B cell (primary cell): ENCODE data around the gene TLE6. TPM values are rescaled to one million over a fixed set of nuclear protein-coding genes. Genes with fewer than 3 reads are reported as not detected.

ENCODE experiments used
- ATAC-seq: fragments of 200-7000 bp; cut with Tn5 transposase; one replicate; pipeline ENCODE4 v1.10.0; 2021; ENCODE audit warnings: low read depth, mild to moderate bottlenecking, moderate number of reproducible peaks, moderate library complexity
- CTCF ChIA-PET: fragments of 350-600 bp; sonication (Branson Sonifier 250); formaldehyde crosslinking; loops from one replicate; lab custom pipeline; 2021; ENCODE audit warnings: antibody characterized with exemption, inconsistent platforms; lab: Charles Lee
- POLR2A ChIA-PET: fragments of 350-600 bp; sonication (Branson Sonifier 250); formaldehyde crosslinking; loops from one replicate; lab custom pipeline; 2021; ENCODE audit warnings: antibody characterized with exemption; lab: Charles Lee
- DNase-seq: peaks from one replicate; pipeline ENCODE4 v3.0.0; 2013
- H2AFZ ChIP-seq: 2 replicates; pipeline ENCODE4 v1.6.1; 2012; ENCODE audit warnings: mild to moderate bottlenecking, low read depth, low read length; ENCODE audit not compliant: insufficient read depth, poor library complexity, severe bottlenecking
- H3K27ac ChIP-seq, 2 donors: 1 replicate in 1 of 2; 2 replicates in 1 of 2; pipeline ENCODE4 v1.5.1; 2012 to 2013; ENCODE audit warnings: low read length in 2 of 2, mild to moderate bottlenecking in 2 of 2, moderate library complexity in 1 of 2
- H3K27me3 ChIP-seq, 4 experiments: fragments of 200-600 bp in 1 of 4; sonication (generic) in 1 of 4; replicated peaks in 1 of 4; 1 replicate in 2 of 4; 2 replicates in 2 of 4; pipeline versions ENCODE4 v1.6.1 to v1.7.0; 2013 to 2016; ENCODE audit warnings: low read length in 3 of 4, mild to moderate bottlenecking in 2 of 4, mixed read lengths in 1 of 4, moderate library complexity in 1 of 4; ENCODE audit not compliant: insufficient read depth in 4 of 4, control insufficient read depth in 3 of 4; ENCODE audit errors: control extremely low read depth in 1 of 4
- H3K36me3 ChIP-seq, 2 experiments: replicated peaks in 1 of 2; 1 replicate in 1 of 2; 2 replicates in 1 of 2; pipeline versions ENCODE4 v1.6.1 to v1.7.1; 2013; ENCODE audit warnings: low read length in 1 of 2; ENCODE audit not compliant: insufficient read depth in 2 of 2, control insufficient read depth in 1 of 2; ENCODE audit errors: control extremely low read depth in 1 of 2, extremely low read depth in 1 of 2
- H3K4me1 ChIP-seq, 2 donors: fragments of 200-600 bp in 1 of 2; sonication (generic) in 1 of 2; 1 replicate in 1 of 2; 2 replicates in 1 of 2; pipeline versions ENCODE4 v1.5.1 to v1.6.1; 2013 to 2017; ENCODE audit warnings: low read length in 2 of 2; ENCODE audit not compliant: control insufficient read depth in 2 of 2, insufficient read depth in 2 of 2
- H3K4me2 ChIP-seq: replicated peaks from 2 replicates; pipeline ENCODE3; 2012; ENCODE audit warnings: mild to moderate bottlenecking, low read depth, low read length; ENCODE audit not compliant: poor library complexity, severe bottlenecking
- H3K4me3 ChIP-seq, 5 experiments: fragments of 200-600 bp in 1 of 5; sonication (generic) in 1 of 5; 1 replicate in 3 of 5; 2 replicates in 2 of 5; pipeline versions ENCODE4 v1.5.1 to v1.7.0; 2011 to 2016; ENCODE audit warnings: low read length in 4 of 5, mild to moderate bottlenecking in 4 of 5, low read depth in 2 of 5, control low read depth in 1 of 5, moderate library complexity in 1 of 5; ENCODE audit not compliant: insufficient read depth in 1 of 5; ENCODE audit errors: control extremely low read depth in 1 of 5, extremely low read depth in 1 of 5
- H3K79me2 ChIP-seq: fragments of 200-600 bp; sonication (generic); one replicate; pipeline ENCODE4 v1.6.0; 2016; ENCODE audit warnings: low read length; ENCODE audit not compliant: control insufficient read depth, insufficient read depth
- H3K9ac ChIP-seq: fragments of 200-600 bp; sonication (generic); 2 replicates; pipeline ENCODE4 v1.6.1; 2017; ENCODE audit warnings: mild to moderate bottlenecking, low read length, moderate library complexity
- H3K9me3 ChIP-seq, 3 donors: one replicate each; pipeline versions ENCODE4 v1.6.1 to v1.7.1; 2013; ENCODE audit warnings: low read length in 2 of 3; ENCODE audit not compliant: control insufficient read depth in 2 of 3, insufficient read depth in 1 of 3; ENCODE audit errors: control extremely low read depth in 1 of 3
- H4K20me1 ChIP-seq: 2 replicates; pipeline ENCODE4 v1.6.0; 2012; ENCODE audit warnings: mild to moderate bottlenecking, low read length; ENCODE audit not compliant: insufficient read depth, control insufficient read depth, poor library complexity, severe bottlenecking
- H3K27ac Mint-ChIP-seq: one replicate; pipeline ENCODE4 v1.8.0; 2021; ENCODE audit warnings: mixed read lengths
- H3K27me3 Mint-ChIP-seq: one replicate; pipeline ENCODE4 v1.8.0; 2021; ENCODE audit warnings: mixed read lengths
- H3K4me1 Mint-ChIP-seq: one replicate; pipeline ENCODE4 v1.8.0; 2021; ENCODE audit warnings: mixed read lengths
- H3K4me3 Mint-ChIP-seq: one replicate; pipeline ENCODE4 v1.8.0; 2021; ENCODE audit warnings: mixed read lengths
- H3K9me3 Mint-ChIP-seq: one replicate; pipeline ENCODE4 v1.8.0; 2022; ENCODE audit warnings: mixed read lengths; ENCODE audit not compliant: insufficient read depth
- CTCF ChIP-seq: fragments of 200-600 bp; IDR thresholded peaks from one replicate; pipeline ENCODE4 v1.8.0; 2022; ENCODE audit warnings: antibody characterized with exemption, mild to moderate bottlenecking
- EZH2 ChIP-seq: IDR thresholded peaks from 2 replicates; pipeline ENCODE4 v1.6.1; 2012; ENCODE audit warnings: borderline replicate concordance, low read depth, mild to moderate bottlenecking, moderate library complexity, low read length; ENCODE audit not compliant: insufficient read depth, poor library complexity, severe bottlenecking
- whole genome bisulfite sequencing: methylation state at CpG from one replicate; pipeline ENCODE4 v1.1.5; 2013; ENCODE audit warnings: missing lambda C conversion rate; ENCODE audit not compliant: insufficient coverage; 5-methylcytosine and 5-hydroxymethylcytosine counted together
- intact Hi-C: fragments of 100-400 bp; cut with micrococcal nuclease; formaldehyde crosslinking; loops from one replicate; pipeline ENCODE4 v1.10.0; 2022
- polyA plus RNA-seq: library from polyadenylated mRNA; depleted of rRNA; stranded (reverse); fragments of >200 nt; gene quantifications from 2 replicates; pipeline ENCODE4 v1.2.3, GENCODE V29; 2012
- total RNA-seq, 2 donors: library from RNA; stranded (reverse); fragments of 120-200 nt in 1 of 2; gene quantifications; 1 replicate in 1 of 2; 2 replicates in 1 of 2; pipeline versions ENCODE4 v1.2.3 to v1.2.4, GENCODE V29; 2013 to 2022

TLE6 gene
- total and polyA plus RNA-seq, 2 donors (not counting 1 experiment from before 2014, with no cell fraction given), result 1.5 to 3.0 TPM

- H3K27me3 ChIP-seq, result peaks cover 0 to 8% (median 0%) of the 10 kb centered on the region in 4 experiments
- ChIA-PET CTCF (interaction anchor here (0.7 to 1.8 kb wide), 3 partner anchors 10 to 76 kb away, joined by 3 to 6 read pairs (median 4); no protein-coding TSS in a partner anchor), POLR2A (interaction anchor here (3.5 to 3.7 kb wide), 2 partner anchors 14 to 22 kb away, joined by 13 to 35 read pairs; partner anchors contain the start of gene TLE5)
- no peaks in the 10 kb centered on the region for H3K36me3 ChIP-seq
- Mint-ChIP-seq H3K4me3 (no peak overlapping the region), H3K4me1 (peaks cover 29% of the 10 kb centered on the region), H3K9me3 (no peaks in the 10 kb centered on the region), H3K27ac (no peak overlapping the region), H3K27me3 (peaks cover 5% of the 10 kb centered on the region)
- intact Hi-C loops, result no loop called here
- H3K4me1 ChIP-seq, result peaks cover 15 to 30% of the 10 kb centered on the region in 2 donors
- no peaks in the 10 kb centered on the region for H4K20me1 ChIP-seq
- H3K4me2 ChIP-seq, result no peak overlapping the region
- ATAC-seq (no peak), DNase-seq (no peak)
- no peak overlapping the region for H2AFZ ChIP-seq
- no peak overlapping the region for H3K4me3 ChIP-seq
- H3K9ac ChIP-seq, result no peak overlapping the region
- WGBS, result 100% methylated on average over 1 of the region's 5 CpGs
- TF ChIP-seq EZH2, result no peak
- TF ChIP-seq CTCF, result no peak
- no peaks in the 10 kb centered on the region for H3K9me3 ChIP-seq
- no peak overlapping the region for H3K27ac ChIP-seq
- no peaks in the 10 kb centered on the region for H3K79me2 ChIP-seq
Measured at GRCh38 chr19:3038214-3038613, 60.9 kb downstream of the TLE6 start.

- Histone ChIP-seq H3K9ac (no peak overlapping the region), H3K4me1 (peaks cover 15 to 30% of the 10 kb centered on the region in 2 donors), H3K9me3 (no peaks in the 10 kb centered on the region), H3K79me2 (no peaks in the 10 kb centered on the region), H3K4me3 (no peak overlapping the region), H3K36me3 (no peaks in the 10 kb centered on the region), H2AFZ (no peak overlapping the region), H3K27ac (no peak overlapping the region), H4K20me1 (no peaks in the 10 kb centered on the region), H3K27me3 (peaks cover 0 to 8% (median 0%) of the 10 kb centered on the region in 4 experiments), H3K4me2 (no peak overlapping the region)
- H3K9me3 Mint-ChIP-seq, result no peaks in the 10 kb centered on the region
- TF ChIP-seq CTCF, result no peak
- no peak for TF ChIP-seq EZH2
- H3K4me3 Mint-ChIP-seq, result no peak overlapping the region
- H3K27me3 Mint-ChIP-seq, result peaks cover 5% of the 10 kb centered on the region
- H3K4me1 Mint-ChIP-seq, result peaks cover 30% of the 10 kb centered on the region
- ChIA-PET CTCF (interaction anchor here (0.7 to 1.5 kb wide), 2 partner anchors 15 to 77 kb away, joined by 3 to 6 read pairs; no protein-coding TSS in a partner anchor), POLR2A (interaction anchor here (0.6 to 0.8 kb wide), 2 partner anchors 27 to 1142 kb away, joined by 3 to 4 read pairs; no protein-coding TSS in a partner anchor)
- 71% methylated on average over 3 of the region's 5 CpGs for WGBS
- DNase-seq (no peak), ATAC-seq (no peak)
- H3K27ac Mint-ChIP-seq, result peak overlapping the region; percentile 60
- intact Hi-C loops, result no loop called here
Measured at GRCh38 chr19:3039125-3039524, 61.8 kb downstream of the TLE6 start.
